ENCODE measurements around the gene GSTA1. TPM values are rescaled to one million over a fixed set of nuclear protein-coding genes. Genes with fewer than 3 reads are reported as not detected.
A peak's percentile ranks its signal among the peaks of the same experiment; 100 is the strongest.
"Not testable (repeated sequence)": the region's sequence is repeated elsewhere in the genome, so short reads cannot be mapped to it uniquely, and the experiment has no call there.

The GSTA1 gene
- total RNA-seq, 3 donors from 2014 or later: 0.89 to 4.1 (median 1.1) TPM

DNA sequence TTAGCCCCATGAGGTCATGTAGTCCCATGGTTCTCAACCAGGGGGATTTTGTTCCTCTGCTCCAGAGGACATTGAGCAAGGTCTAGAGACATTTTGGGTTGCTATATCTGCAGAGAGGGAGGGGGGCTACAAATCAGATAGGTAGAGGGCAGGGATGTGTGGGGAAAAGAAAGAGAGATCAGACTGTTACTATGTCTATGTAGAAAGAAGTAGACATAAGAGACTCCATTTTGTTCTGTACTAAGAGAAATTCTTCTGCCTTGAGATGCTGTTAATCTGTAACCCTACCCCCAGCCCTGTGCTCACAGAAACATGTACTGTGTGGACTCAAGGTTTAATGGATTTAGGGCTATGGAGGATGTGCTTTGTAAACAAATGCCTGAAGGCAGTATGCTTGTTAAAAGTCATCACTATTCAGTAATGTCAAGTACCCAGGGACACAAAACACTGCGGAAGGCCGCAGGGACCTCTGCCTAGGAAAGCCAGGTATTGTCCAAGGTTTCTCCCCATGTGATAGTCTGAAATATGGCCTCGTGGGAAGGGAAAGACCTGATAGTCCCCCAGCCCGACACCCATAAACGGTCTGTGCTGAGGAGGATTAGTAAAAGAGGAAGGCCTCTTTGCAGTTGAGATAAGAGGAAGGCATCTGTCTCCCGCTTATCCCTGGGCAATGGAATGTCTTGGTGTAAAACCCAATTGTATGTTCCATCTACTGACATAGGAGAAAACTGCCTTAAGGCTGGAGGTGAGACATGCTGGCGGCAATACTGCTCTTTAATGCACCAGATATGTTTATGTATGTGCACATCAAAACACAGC, 41.7 kb downstream of the GSTA1 start:
- H3K4me3 ChIP-seq; intact Hi-C loops (cut with DNase I, micrococcal nuclease): not testable (repeated sequence)

GRCh38 chr6:52760105-52760765, 43.4 kb downstream of the GSTA1 start:
- intact Hi-C loops (cut with DNase I, micrococcal nuclease): no loop called here
- DNase-seq: no peak
- H3K4me3 ChIP-seq: no peak overlapping the region
- H3K4me1 ChIP-seq (ENCODE audit: low read depth): no peaks in the 10 kb centered on the region
- no peaks in the 10 kb centered on the region for H3K36me3 ChIP-seq (ENCODE audit: low read depth)
- TF ChIP-seq, protein P1, sequence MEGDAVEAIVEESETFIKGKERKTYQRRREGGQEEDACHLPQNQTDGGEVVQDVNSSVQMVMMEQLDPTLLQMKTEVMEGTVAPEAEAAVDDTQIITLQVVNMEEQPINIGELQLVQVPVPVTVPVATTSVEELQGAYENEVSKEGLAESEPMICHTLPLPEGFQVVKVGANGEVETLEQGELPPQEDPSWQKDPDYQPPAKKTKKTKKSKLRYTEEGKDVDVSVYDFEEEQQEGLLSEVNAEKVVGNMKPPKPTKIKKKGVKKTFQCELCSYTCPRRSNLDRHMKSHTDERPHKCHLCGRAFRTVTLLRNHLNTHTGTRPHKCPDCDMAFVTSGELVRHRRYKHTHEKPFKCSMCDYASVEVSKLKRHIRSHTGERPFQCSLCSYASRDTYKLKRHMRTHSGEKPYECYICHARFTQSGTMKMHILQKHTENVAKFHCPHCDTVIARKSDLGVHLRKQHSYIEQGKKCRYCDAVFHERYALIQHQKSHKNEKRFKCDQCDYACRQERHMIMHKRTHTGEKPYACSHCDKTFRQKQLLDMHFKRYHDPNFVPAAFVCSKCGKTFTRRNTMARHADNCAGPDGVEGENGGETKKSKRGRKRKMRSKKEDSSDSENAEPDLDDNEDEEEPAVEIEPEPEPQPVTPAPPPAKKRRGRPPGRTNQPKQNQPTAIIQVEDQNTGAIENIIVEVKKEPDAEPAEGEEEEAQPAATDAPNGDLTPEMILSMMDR (IDR thresholded peaks at IDR 0.05): no peak
- no peaks in the 10 kb centered on the region for H3K9me3 ChIP-seq
- peak; percentile 54 for ATAC-seq

More for the DNA sequence above, 41.7 kb downstream of the GSTA1 start:
- not testable (repeated sequence) for ATAC-seq; H3K36me3 ChIP-seq (ENCODE audit: low read depth); H3K4me1 ChIP-seq (ENCODE audit: low read depth); H3K9me3 ChIP-seq; DNase-seq

DNA sequence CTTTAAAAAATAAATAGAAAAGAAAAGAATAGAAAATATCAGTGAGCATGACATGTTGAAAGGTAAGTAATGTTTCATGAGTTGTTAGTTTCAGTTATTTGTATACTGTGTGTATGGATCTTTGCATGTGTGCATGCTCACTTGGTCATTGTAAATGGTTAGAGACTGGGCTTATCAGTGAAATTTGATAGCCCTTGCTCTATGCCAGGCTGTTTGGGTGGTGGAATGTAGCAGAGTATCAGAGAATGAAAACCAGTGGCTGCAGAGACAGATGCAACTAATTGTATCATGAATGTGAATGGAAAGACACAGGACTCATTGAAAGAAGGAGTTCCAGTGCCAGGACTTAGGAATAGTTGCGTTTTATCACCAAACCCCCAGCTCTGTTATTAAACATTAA, 44.5 kb downstream of the GSTA1 start:
- TF ChIP-seq, protein P1 (IDR thresholded peaks at IDR 0.05): no peak
- Histone ChIP-seq H3K4me1 (ENCODE audit: low read depth) (no peaks in the 10 kb centered on the region), H3K4me3 (no peak overlapping the region), H3K36me3 (ENCODE audit: low read depth) (no peaks in the 10 kb centered on the region), H3K9me3 (no peaks in the 10 kb centered on the region)
- intact Hi-C loops (cut with DNase I, micrococcal nuclease): no loop called here
- no peak for ATAC-seq
- no peak for DNase-seq

DNA sequence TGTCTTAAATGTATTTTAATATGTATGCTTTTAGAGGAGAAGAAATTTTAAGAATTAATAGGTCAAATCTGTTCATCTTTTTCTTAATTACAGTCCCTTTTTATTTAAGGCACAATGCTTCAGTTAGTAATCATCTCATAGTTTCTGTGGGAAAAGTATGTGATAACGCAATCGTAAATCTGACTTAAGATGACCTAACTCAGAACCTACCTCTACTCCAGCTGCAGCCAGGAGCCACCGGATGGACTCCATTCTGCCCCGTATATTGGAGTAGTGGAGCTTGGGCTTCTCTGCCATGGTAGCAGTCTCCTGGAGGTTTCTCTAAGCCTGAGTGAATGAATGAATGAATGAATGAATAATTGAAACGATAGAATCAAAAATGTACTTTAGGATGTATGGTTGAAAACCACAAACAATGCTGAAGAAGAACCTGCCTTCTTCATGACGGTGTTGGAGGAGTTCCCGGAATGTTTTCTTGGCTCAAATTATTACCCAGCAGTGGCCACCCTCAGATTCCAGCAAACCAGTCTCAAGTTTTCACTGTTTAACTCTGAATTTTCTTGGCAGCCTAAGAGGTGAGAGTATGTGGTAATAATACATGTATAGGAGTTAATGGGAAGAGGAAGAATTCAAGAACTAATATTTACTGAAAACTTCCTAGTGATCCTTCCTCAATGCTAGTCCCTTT, 45.8 kb downstream of the GSTA1 start:
- DNase-seq; H3K9me3 ChIP-seq; H3K36me3 ChIP-seq (ENCODE audit: low read depth); H3K4me3 ChIP-seq; ATAC-seq; H3K4me1 ChIP-seq (ENCODE audit: low read depth); intact Hi-C loops (cut with DNase I, micrococcal nuclease): not testable (repeated sequence)

GRCh38 chr6:52754443-52754842, 49.2 kb downstream of the GSTA1 start:
- no peaks in the 10 kb centered on the region for H3K4me1 ChIP-seq (ENCODE audit: low read depth)
- TF ChIP-seq, protein P1 (IDR thresholded peaks at IDR 0.05): no peak
- DNase-seq (no peak), ATAC-seq (no peak)
- no peak overlapping the region for H3K4me3 ChIP-seq
- no peaks in the 10 kb centered on the region for H3K9me3 ChIP-seq
- no peaks in the 10 kb centered on the region for H3K36me3 ChIP-seq (ENCODE audit: low read depth)
- intact Hi-C loops (cut with DNase I, micrococcal nuclease): no loop called here

- intact Hi-C loops (cut with DNase I, micrococcal nuclease); H3K4me1 ChIP-seq (ENCODE audit: low read depth); H3K9me3 ChIP-seq; ATAC-seq; H3K4me3 ChIP-seq; DNase-seq; H3K36me3 ChIP-seq (ENCODE audit: low read depth): not testable (repeated sequence)
Observed at GRCh38 chr6:52753137-52753536, 50.5 kb downstream of the GSTA1 start.

- intact Hi-C loops (cut with DNase I, micrococcal nuclease): no loop called here
- Histone ChIP-seq H3K4me1 (ENCODE audit: low read depth) (no peaks in the 10 kb centered on the region), H3K9me3 (no peaks in the 10 kb centered on the region), H3K4me3 (no peak overlapping the region), H3K36me3 (ENCODE audit: low read depth) (no peaks in the 10 kb centered on the region)
- DNase-seq: no peak
- TF ChIP-seq, protein P1 (IDR thresholded peaks at IDR 0.05): no peak
- no peak for ATAC-seq
Observed at GRCh38 chr6:52752310-52752709, 51.3 kb downstream of the GSTA1 start.

Measured in mucosa of descending colon (tissue), 3 donors.